A549 (cell line): ENCODE measurements around the gene SLC46A1. TPM values are rescaled to one million over a fixed set of nuclear protein-coding genes. Genes with fewer than 3 reads are reported as not detected.

Experiments
- ATAC-seq, 2 experiments: fragments of 200-7000 bp in 1 of 2; fragments of >200 bp in 1 of 2; cut with Nextera tagmentation in 1 of 2; cut with Tn5 transposase in 1 of 2; 3 replicates each; pipeline versions ENCODE4 v1.8.0 to v1.9.1; 2018 to 2020; ENCODE audit warnings: mild to moderate bottlenecking in 1 of 2, moderate library complexity in 1 of 2
- CTCF ChIA-PET: fragments of 300-600 bp; sonication (Branson Sonifier 250); formaldehyde crosslinking; extraction: SDS; loops from one replicate; lab custom pipeline; 2021; ENCODE audit warnings: antibody characterized with exemption, inconsistent platforms; lab: Yijun Ruan, JAX
- POLR2A ChIA-PET: fragments of 350-600 bp; formaldehyde crosslinking; extraction: SDS; loops from one replicate; lab custom pipeline; 2021; ENCODE audit warnings: antibody characterized with exemption, inconsistent platforms; lab: Yijun Ruan, JAX
- DNase-seq, 2 experiments: peaks; one replicate each; pipeline versions ENCODE4 v3.0.0 to v3.0.0-alpha.2; 2011 to 2016; ENCODE audit warnings: low read depth in 1 of 2, low spot score in 1 of 2
- FAIRE-seq: peaks from 2 replicates; lab custom pipeline; 2011; peaks lifted over from hg19 to GRCh38; lab: Jason Lieb, UNC
- H3K27ac ChIP-seq, 2 experiments: fragments of >200 bp; sonication (Bioruptor Twin); formaldehyde crosslinking; 3 replicates each; pipeline ENCODE4 v1.5.1; 2016 to 2017
- H3K4me1 ChIP-seq: fragments of >200 bp; sonication (Bioruptor Twin); formaldehyde crosslinking; 3 replicates; pipeline ENCODE4 v1.6.1; 2016
- H3K4me2 ChIP-seq: fragments of >200 bp; sonication (Bioruptor Twin); formaldehyde crosslinking; 3 replicates; pipeline ENCODE4 v1.6.1; 2016
- H3K4me3 ChIP-seq: fragments of >200 bp; sonication (Bioruptor Twin); formaldehyde crosslinking; 3 replicates; pipeline ENCODE4 v1.5.1; 2016
- H3K9me3 ChIP-seq: fragments of >200 bp; sonication (Bioruptor Twin); formaldehyde crosslinking; 3 replicates; pipeline ENCODE4 v1.6.1; 2016
- CBX2 ChIP-seq: fragments of 200-600 bp; sonication (generic); IDR thresholded peaks from 2 replicates; pipeline ENCODE4 v1.6.1; 2016; ENCODE audit warnings: low read depth, mild to moderate bottlenecking, borderline replicate concordance
- CHD4 ChIP-seq: fragments of 200-600 bp; sonication (generic); IDR thresholded peaks from 2 replicates; pipeline ENCODE4 v1.6.1; 2016; ENCODE audit warnings: antibody characterized with exemption, mild to moderate bottlenecking, borderline replicate concordance
- EHMT2 ChIP-seq: fragments of 200-600 bp; sonication (generic); IDR thresholded peaks from 2 replicates; pipeline ENCODE4 v1.6.1; 2016; ENCODE audit warnings: antibody characterized with exemption, low read depth, mild to moderate bottlenecking, moderate library complexity
- ELK1 ChIP-seq: fragments of 150-350 bp; IDR thresholded peaks from 2 replicates; pipeline ENCODE4 v1.6.1; 2014; ENCODE audit warnings: low read depth, mild to moderate bottlenecking, low read length
- FOSL2 ChIP-seq, 2 experiments: fragments of 450-650 bp in 1 of 2; fragments of >200 bp in 1 of 2; sonication (Bioruptor Twin) in 1 of 2; formaldehyde crosslinking; IDR thresholded peaks; 2 replicates each; pipeline versions ENCODE4 v1.5.0 to v1.6.1; 2016 to 2020; ENCODE audit warnings: mild to moderate bottlenecking in 1 of 2, moderate library complexity in 1 of 2
- FOXS1 ChIP-seq: fragments of 250-450 bp; sonication (Bioruptor Pico); IDR thresholded peaks from 2 replicates; pipeline ENCODE4 v1.5.0; 2020; ENCODE audit warnings: mild to moderate bottlenecking, moderate library complexity
- GATA3 ChIP-seq: IDR thresholded peaks from 2 replicates; pipeline ENCODE4 v1.6.1; 2012; ENCODE audit warnings: borderline replicate concordance
- HDAC2 ChIP-seq: fragments of 200-600 bp; sonication (generic); IDR thresholded peaks from 2 replicates; pipeline ENCODE4 v1.6.1; 2016
- HOXB5 ChIP-seq: fragments of 250-450 bp; sonication (Bioruptor Pico); IDR thresholded peaks from 2 replicates; pipeline ENCODE4 v1.5.0; 2020; ENCODE audit warnings: mild to moderate bottlenecking, moderate library complexity
- JUN ChIP-seq, 2 experiments: fragments of >200 bp; sonication (Bioruptor Twin); formaldehyde crosslinking; IDR thresholded peaks; 2 replicates in 1 of 2; 3 replicates in 1 of 2; pipeline ENCODE4 v1.6.1; 2016 to 2017
- KDM1A ChIP-seq: fragments of 200-600 bp; sonication (generic); IDR thresholded peaks from 2 replicates; pipeline ENCODE4 v1.6.1; 2016; ENCODE audit warnings: low read depth, mild to moderate bottlenecking
- KDM5A ChIP-seq: fragments of 200-600 bp; sonication (generic); IDR thresholded peaks from 2 replicates; pipeline ENCODE4 v1.6.1; 2016; ENCODE audit warnings: antibody characterized with exemption, mild to moderate bottlenecking
- POLR2AphosphoS2 ChIP-seq: conservative IDR thresholded peaks from 2 replicates; pipeline ENCODE4 v1.6.1; 2012; ENCODE audit warnings: low read length, improper control_type of control experiment, inconsistent platforms
- RARB ChIP-seq: fragments of 250-450 bp; sonication (Bioruptor Pico); IDR thresholded peaks from 2 replicates; pipeline ENCODE4 v1.8.0; 2021; ENCODE audit warnings: mild to moderate bottlenecking, moderate library complexity
- WGBS: methylation state at CpG from one replicate; pipeline ENCODE4 v1.1.6; 2017; ENCODE audit errors: missing lambda C conversion rate; 5-methylcytosine and 5-hydroxymethylcytosine counted together
- polyA plus RNA-seq, 4 experiments: library from polyadenylated mRNA; depleted of rRNA in 3 of 4; stranded (reverse); fragments of >200 nt; fragmentation: RNase III in 1 of 4; extraction: RNeasy Plus Mini Kit Qiagen cat#74134 plus additional on column Dnase treatment in 1 of 4; gene quantifications; 2 replicates in 3 of 4; 3 replicates in 1 of 4; pipeline ENCODE4 v1.2.3, GENCODE V29; 2011 to 2017
- TF ChIP-seq, protein P1 (sequence below): IDR thresholded peaks from 2 replicates; pipeline ENCODE4 v1.6.1; 2012; ENCODE audit warnings: low read depth, borderline replicate concordance
- TF ChIP-seq, protein P2 (sequence below): fragments of 250-450 bp; sonication (Bioruptor Pico); IDR thresholded peaks from 2 replicates; pipeline ENCODE4 v1.5.0; 2021; ENCODE audit warnings: mild to moderate bottlenecking, moderate library complexity, borderline replicate concordance

SLC46A1 gene
- polyA plus RNA-seq, 2 of the 4 experiments (the other 2 are of a cell fraction): 12.8 to 23.7 TPM

- peak in 1 of 2 experiments; percentile 32; a peak in 2 of 6 replicates for ATAC-seq
- H3K4me3 ChIP-seq: no peak overlapping the region
- TF ChIP-seq JUN (IDR thresholded peaks at IDR 0.05) (0 out of 5 replicates have a peak, but pooled peaks of 1 of the 2 experiments have one; percentile 6), FOXS1 (CRISPR knock-in tag) (no peak), HDAC2 (no peak), GATA3 (no peak), HOXB5 (CRISPR knock-in tag) (no peak)
- TF ChIP-seq, all 56 proteins: peak for 1
- FAIRE-seq (no peak), DNase-seq (no peak)
- ChIA-PET CTCF (interaction anchor here (0.7 to 2.0 kb wide), 5 partner anchors 10 to 144 kb away, joined by 3 to 6 read pairs (median 5); partner anchors contain the start of gene SLC46A1), POLR2A (no interaction called here)
- H3K9me3 ChIP-seq: no peaks in the 10 kb centered on the region
- H3K27ac ChIP-seq: peak overlapping the region in 1 of 2 experiments; percentile 22; a peak in 1 of 6 replicates
- no peak overlapping the region for H3K4me2 ChIP-seq
- WGBS: 93% methylated on average over 6 of the region's 6 CpGs
- H3K4me1 ChIP-seq: peaks cover 14% of the 10 kb centered on the region
These were observed 9.3 kb downstream of the SLC46A1 start for GRCh38 chr17:28396635-28397239.

GRCh38 chr17:28395968-28396367 lies 10.0 kb downstream of the SLC46A1 start:
- TF ChIP-seq KDM1A: no peak
- no peak for TF ChIP-seq FOSL2 (IDR thresholded peaks at IDR 0.05)
- no peak for TF ChIP-seq FOSL2 (CRISPR knock-in tag; IDR thresholded peaks at IDR 0.05)
- TF ChIP-seq, protein P1, sequence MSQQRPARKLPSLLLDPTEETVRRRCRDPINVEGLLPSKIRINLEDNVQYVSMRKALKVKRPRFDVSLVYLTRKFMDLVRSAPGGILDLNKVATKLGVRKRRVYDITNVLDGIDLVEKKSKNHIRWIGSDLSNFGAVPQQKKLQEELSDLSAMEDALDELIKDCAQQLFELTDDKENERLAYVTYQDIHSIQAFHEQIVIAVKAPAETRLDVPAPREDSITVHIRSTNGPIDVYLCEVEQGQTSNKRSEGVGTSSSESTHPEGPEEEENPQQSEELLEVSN: no peak
- 0 out of 2 replicates have a peak, but pooled peaks have one; percentile 55 for TF ChIP-seq POLR2AphosphoS2
- no peak for TF ChIP-seq FOXS1 (CRISPR knock-in tag)
- DNase-seq (no peak), FAIRE-seq (no peak), ATAC-seq (no peak)
- Histone ChIP-seq H3K4me3 (no peak overlapping the region), H3K27ac (no peak overlapping the region), H3K4me2 (no peak overlapping the region), H3K9me3 (no peaks in the 10 kb centered on the region), H3K4me1 (peaks cover 14% of the 10 kb centered on the region)
- 83% methylated on average over 6 of the region's 6 CpGs for WGBS
- ChIA-PET CTCF (interaction anchor here (1.2 to 3.0 kb wide), 4 partner anchors 10 to 20 kb away, joined by 4 to 12 read pairs (median 5); partner anchors contain the start of gene SLC46A1), POLR2A (interaction anchor here (1.5 kb wide), 1 partner anchor 38 kb away, joined by 6 read pairs; the partner anchor contains the start of gene POLDIP2)

GRCh38 chr17:28395426-28395825 lies 10.6 kb downstream of the SLC46A1 start:
- POLR2A ChIA-PET: interaction anchor here (1.5 kb wide), 1 partner anchor 38 kb away, joined by 6 read pairs; the partner anchor contains the start of gene POLDIP2
- CTCF ChIA-PET: interaction anchor here (0.6 to 3.0 kb wide), 6 partner anchors 10 to 176 kb away, joined by 3 to 12 read pairs (median 4); partner anchors contain the start of genes PIGS and SLC46A1
- Histone ChIP-seq H3K4me2 (no peak overlapping the region), H3K9me3 (no peaks in the 10 kb centered on the region), H3K4me1 (peaks cover 14% of the 10 kb centered on the region), H3K4me3 (no peak overlapping the region), H3K27ac (no peak overlapping the region)
- no peak for TF ChIP-seq GATA3
- TF ChIP-seq CBX2: no peak
- TF ChIP-seq KDM1A: no peak
- no peak for TF ChIP-seq EHMT2
- FAIRE-seq (no peak), ATAC-seq (no peak), DNase-seq (no peak)
- 75% methylated on average over 1 of the region's 2 CpGs for WGBS

- POLR2A ChIA-PET: interaction anchor here (1.5 kb wide), 1 partner anchor 37 kb away, joined by 6 read pairs; the partner anchor contains the start of gene POLDIP2
- Histone ChIP-seq H3K9me3 (no peaks in the 10 kb centered on the region), H3K4me3 (no peak overlapping the region), H3K4me1 (peaks cover 14% of the 10 kb centered on the region), H3K4me2 (no peak overlapping the region), H3K27ac (no peak overlapping the region)
- 55% methylated on average over 7 of the region's 7 CpGs for WGBS
- FAIRE-seq: no peak
- CTCF ChIA-PET: interaction anchor here (0.6 to 3.0 kb wide), 6 partner anchors 11 to 177 kb away, joined by 3 to 12 read pairs (median 4); partner anchors contain the start of gene PIGS
- DNase-seq: no peak
- TF ChIP-seq HOXB5 (CRISPR knock-in tag) (no peak), RARB (CRISPR knock-in tag) (no peak), KDM5A (no peak), ELK1 (no peak), CHD4 (no peak), HDAC2 (no peak)
- TF ChIP-seq, protein P2, sequence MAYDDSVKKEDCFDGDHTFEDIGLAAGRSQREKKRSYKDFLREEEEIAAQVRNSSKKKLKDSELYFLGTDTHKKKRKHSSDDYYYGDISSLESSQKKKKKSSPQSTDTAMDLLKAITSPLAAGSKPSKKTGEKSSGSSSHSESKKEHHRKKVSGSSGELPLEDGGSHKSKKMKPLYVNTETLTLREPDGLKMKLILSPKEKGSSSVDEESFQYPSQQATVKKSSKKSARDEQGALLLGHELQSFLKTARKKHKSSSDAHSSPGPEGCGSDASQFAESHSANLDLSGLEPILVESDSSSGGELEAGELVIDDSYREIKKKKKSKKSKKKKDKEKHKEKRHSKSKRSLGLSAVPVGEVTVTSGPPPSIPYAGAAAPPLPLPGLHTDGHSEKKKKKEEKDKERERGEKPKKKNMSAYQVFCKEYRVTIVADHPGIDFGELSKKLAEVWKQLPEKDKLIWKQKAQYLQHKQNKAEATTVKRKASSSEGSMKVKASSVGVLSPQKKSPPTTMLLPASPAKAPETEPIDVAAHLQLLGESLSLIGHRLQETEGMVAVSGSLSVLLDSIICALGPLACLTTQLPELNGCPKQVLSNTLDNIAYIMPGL (CRISPR knock-in tag): no peak
- ATAC-seq: no peak
These were observed 11.5 kb downstream of the SLC46A1 start for GRCh38 chr17:28394337-28395116.
